ENCODE data around the gene HIP1.
"Not testable (repeated sequence)": the region's sequence is repeated elsewhere in the genome, so short reads cannot be mapped to it uniquely, and the experiment has no call there.

Gene HIP1

GRCh38 chr7:75738604-75738974 lies at the start of gene HIP1:
Gene HIP1, minus strand, starts transcription at chr7:75738941. Its CDS starts 21 bp downstream, at chr7:75738920.
- DNase-seq (ENCODE audit: low read depth): no peak

- not testable (repeated sequence) for DNase-seq (ENCODE audit: low read depth)
Observed at GRCh38 chr7:75788154-75788847, 49.6 kb upstream of the HIP1 start.

GRCh38 chr7:75783058-75783457 lies 44.3 kb upstream of the HIP1 start:
- not testable (repeated sequence) for DNase-seq (ENCODE audit: low read depth)

GRCh38 chr7:75780647-75781273 lies 42.0 kb upstream of the HIP1 start:
- not testable (repeated sequence) for DNase-seq (ENCODE audit: low read depth)

GRCh38 chr7:75779516-75779915 lies 40.8 kb upstream of the HIP1 start:
- DNase-seq (ENCODE audit: low read depth): not testable (repeated sequence)

- not testable (repeated sequence) for DNase-seq (ENCODE audit: low read depth)
Observed at GRCh38 chr7:75779035-75779434, 40.3 kb upstream of the HIP1 start.

GRCh38 chr7:75776295-75776971 lies 37.7 kb upstream of the HIP1 start:
- DNase-seq (ENCODE audit: low read depth): peak; percentile 37

GRCh38 chr7:75773958-75774357 lies 35.2 kb upstream of the HIP1 start:
- DNase-seq (ENCODE audit: low read depth): not testable (repeated sequence)

GRCh38 chr7:75772081-75773077 lies 33.6 kb upstream of the HIP1 start, which contains the start of gene CCL26:
Gene CCL26, minus strand, starts transcription at chr7:75772211. Its CDS starts 35 bp downstream, at chr7:75772176.
- DNase-seq (ENCODE audit: low read depth): no peak

GRCh38 chr7:75771224-75771623 lies 32.5 kb upstream of the HIP1 start:
- DNase-seq (ENCODE audit: low read depth): no peak

GRCh38 chr7:75762350-75762917 lies 23.7 kb upstream of the HIP1 start:
- no peak for DNase-seq (ENCODE audit: low read depth)

- DNase-seq (ENCODE audit: low read depth): not testable (repeated sequence)
Observed at GRCh38 chr7:75761801-75762200, 23.1 kb upstream of the HIP1 start.

- no peak for DNase-seq (ENCODE audit: low read depth)
Observed at GRCh38 chr7:75758491-75758890, 19.8 kb upstream of the HIP1 start.

- no peak for DNase-seq (ENCODE audit: low read depth)
Observed at GRCh38 chr7:75757860-75758259, 19.1 kb upstream of the HIP1 start.

GRCh38 chr7:75756991-75757676 lies 18.4 kb upstream of the HIP1 start:
- DNase-seq (ENCODE audit: low read depth): no peak

- DNase-seq (ENCODE audit: low read depth): no peak
Observed at GRCh38 chr7:75756206-75756990, 17.7 kb upstream of the HIP1 start.

GRCh38 chr7:75743455-75743859 lies 4.7 kb upstream of the HIP1 start:
- DNase-seq (ENCODE audit: low read depth): no peak

- no peak for DNase-seq (ENCODE audit: low read depth)
Observed at GRCh38 chr7:75740846-75741497, 2.2 kb upstream of the HIP1 start.

Data from activated T-helper 9 cell treated with anti-CD3 and anti-CD28 coated beads, Interleukin-2, amount 50 U/mL, for 16 hours (primary cell).